HG03575 (cell line): ENCODE results near the gene POMP.

Source experiments
- ATAC-seq: cut with Tn5 transposase; IDR thresholded peaks from one replicate; pipeline ENCODE4 v1.9.1; 2021; ENCODE audit not compliant: unreplicated experiment, insufficient number of reproducible peaks, low FRiP score; ENCODE audit errors: extremely low read depth

The POMP gene

GRCh38 chr13:28658796-28659620 is at the start of gene POMP:
Gene POMP, plus strand, starts transcription at chr13:28659130. Its CDS starts 55 bp downstream, at chr13:28659185.
- no peak for ATAC-seq

GRCh38 chr13:28609381-28609780 is 49.5 kb upstream of the POMP start:
- ATAC-seq = no peak

- ATAC-seq = no peak
Observed at GRCh38 chr13:28609926-28610325, 49.0 kb upstream of the POMP start.

GRCh38 chr13:28610996-28611395 is 47.9 kb upstream of the POMP start:
- no peak for ATAC-seq

- no peak for ATAC-seq
Observed at GRCh38 chr13:28611654-28612131, 47.2 kb upstream of the POMP start.

GRCh38 chr13:28613562-28613961 is 45.4 kb upstream of the POMP start:
- ATAC-seq = no peak

- ATAC-seq = no peak
Observed at GRCh38 chr13:28615916-28616446, 42.9 kb upstream of the POMP start.

- ATAC-seq = no peak
Observed at GRCh38 chr13:28618230-28618994, 40.5 kb upstream of the POMP start.

GRCh38 chr13:28620011-28620830 is 38.7 kb upstream of the POMP start:
- ATAC-seq = no peak

GRCh38 chr13:28621449-28621848 is 37.5 kb upstream of the POMP start:
- no peak for ATAC-seq

- no peak for ATAC-seq
Observed at GRCh38 chr13:28622286-28622685, 36.6 kb upstream of the POMP start.

GRCh38 chr13:28623782-28624706 is 34.9 kb upstream of the POMP start:
- no peak for ATAC-seq

- no peak for ATAC-seq
Observed at GRCh38 chr13:28624707-28625432, 34.1 kb upstream of the POMP start.

- ATAC-seq = no peak
Observed at GRCh38 chr13:28626266-28626665, 32.7 kb upstream of the POMP start.

- no peak for ATAC-seq
Observed at GRCh38 chr13:28628241-28628640, 30.7 kb upstream of the POMP start.

- no peak for ATAC-seq
Observed at GRCh38 chr13:28630869-28631268, 28.1 kb upstream of the POMP start.

- no peak for ATAC-seq
Observed at GRCh38 chr13:28631801-28632200, 27.1 kb upstream of the POMP start.
